NCI-H1092 treated with DMSO at 0.1 percent for 48 hours (cell line): ENCODE measurements around the gene GPR101.
"Not testable (repeated sequence)": the region's sequence is repeated elsewhere in the genome, so short reads cannot be mapped to it uniquely, and the experiment has no call there.

Source experiments
- DNase-seq: peaks from one replicate; lab custom pipeline; 2025; lab: John Stamatoyannopoulos, UW

Gene GPR101

GRCh38 chrX:137028699-137029098, 5.1 kb downstream of the GPR101 start:
- no peak for DNase-seq

DNA sequence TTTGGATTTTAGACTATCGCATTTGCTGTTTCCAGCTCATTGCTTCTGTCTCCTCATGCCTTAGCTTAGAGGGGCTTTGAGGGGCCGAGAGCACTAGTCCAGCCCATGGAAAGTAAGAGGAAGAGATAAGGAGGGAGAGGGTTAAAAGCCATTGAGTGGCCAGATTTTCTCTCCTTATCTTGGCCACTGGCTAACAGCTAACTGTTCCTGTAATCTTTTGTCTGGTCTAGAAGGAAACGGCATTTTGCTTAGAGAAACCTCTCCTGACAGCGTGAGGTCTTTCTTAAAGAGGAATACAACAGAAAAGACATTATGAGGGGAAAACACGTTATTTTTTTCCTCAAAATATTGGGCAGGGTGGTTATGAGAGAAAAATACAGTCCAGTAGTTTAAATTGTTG, 7.9 kb downstream of the GPR101 start:
- DNase-seq: no peak

GRCh38 chrX:137000236-137000635, 33.6 kb downstream of the GPR101 start:
- DNase-seq: not testable (repeated sequence)

DNA sequence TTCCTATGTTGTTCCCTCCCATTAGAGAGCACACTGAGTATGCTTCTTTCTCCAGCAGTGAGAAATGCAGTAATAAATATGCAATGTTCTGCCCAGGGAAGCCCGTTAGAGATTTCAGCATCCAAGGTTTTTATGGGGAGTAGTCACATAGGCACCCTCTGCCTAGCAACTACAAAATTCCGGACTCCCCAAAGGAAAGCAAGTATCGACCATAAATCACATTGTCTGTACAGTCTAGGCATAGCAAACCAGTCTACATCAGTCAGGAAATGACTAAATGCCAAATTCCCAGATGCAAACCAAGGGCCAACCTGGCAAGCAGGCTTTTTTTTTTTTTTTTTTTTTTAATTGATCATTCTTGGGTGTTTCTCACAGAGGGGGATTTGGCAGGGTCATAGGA, 34.8 kb downstream of the GPR101 start:
- DNase-seq: no peak
